NCI-H2081 treated with DMSO at 0.1 percent for 48 hours (cell line): ENCODE results near the gene PRKCD.

Experiments
- DNase-seq: peaks from one replicate; lab custom pipeline; 2025; lab: John Stamatoyannopoulos, UW

Gene PRKCD

DNA sequence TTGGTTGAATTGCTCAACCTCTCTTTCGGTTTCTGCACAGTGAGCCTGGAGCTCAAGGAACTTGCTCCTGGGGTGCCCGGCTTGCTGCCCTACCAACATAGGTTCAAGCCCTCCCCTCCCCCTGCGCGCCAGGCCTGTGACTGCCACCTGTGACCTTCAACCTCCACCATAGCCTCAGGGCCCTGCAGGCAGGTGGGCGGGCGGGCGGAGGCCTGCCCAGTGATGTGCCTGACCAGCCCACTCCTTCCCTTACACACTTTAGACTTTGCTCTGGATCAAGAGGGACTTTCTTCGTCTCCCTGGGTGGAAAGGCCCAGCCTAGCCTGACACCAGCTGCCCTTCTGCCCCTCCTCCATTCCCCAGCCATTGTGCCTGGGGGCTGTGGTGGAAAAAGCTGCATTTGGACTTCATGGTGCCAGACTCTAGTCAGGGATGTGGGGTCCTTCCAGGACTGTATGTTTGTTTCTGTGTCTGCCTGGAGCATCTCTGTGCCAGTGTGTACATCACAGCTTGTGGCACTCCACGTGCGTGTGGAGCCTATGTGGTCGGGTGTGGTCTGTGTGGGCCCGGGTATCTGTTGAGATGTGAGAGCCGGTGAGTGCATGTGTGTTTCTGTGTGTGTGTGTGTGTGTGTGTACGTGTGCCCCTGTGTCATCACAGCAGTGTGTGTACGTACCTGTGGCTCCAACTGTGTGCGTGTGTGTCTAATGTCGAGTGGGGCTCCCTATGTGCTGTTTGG, 9.5 kb downstream of the PRKCD start:
- DNase-seq = no peak

DNA sequence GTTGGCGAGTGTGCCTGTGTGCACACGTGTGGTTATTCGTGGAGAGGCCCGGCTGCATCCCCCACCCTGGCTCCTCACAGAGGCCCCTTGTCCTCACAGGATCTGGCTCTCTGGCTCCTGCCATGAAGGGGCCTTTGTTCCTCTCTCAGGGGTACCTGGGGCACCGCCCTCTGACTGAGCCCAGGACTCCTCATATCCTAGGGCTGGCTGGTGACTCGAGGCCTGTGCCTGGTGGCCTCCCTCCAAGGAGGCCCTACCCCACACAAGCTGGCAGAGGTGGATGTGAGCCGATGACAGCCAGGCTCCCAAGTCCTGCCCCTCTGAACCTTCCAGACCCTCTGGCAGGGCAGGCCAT, 10.0 kb downstream of the PRKCD start:
- DNase-seq = no peak

DNA sequence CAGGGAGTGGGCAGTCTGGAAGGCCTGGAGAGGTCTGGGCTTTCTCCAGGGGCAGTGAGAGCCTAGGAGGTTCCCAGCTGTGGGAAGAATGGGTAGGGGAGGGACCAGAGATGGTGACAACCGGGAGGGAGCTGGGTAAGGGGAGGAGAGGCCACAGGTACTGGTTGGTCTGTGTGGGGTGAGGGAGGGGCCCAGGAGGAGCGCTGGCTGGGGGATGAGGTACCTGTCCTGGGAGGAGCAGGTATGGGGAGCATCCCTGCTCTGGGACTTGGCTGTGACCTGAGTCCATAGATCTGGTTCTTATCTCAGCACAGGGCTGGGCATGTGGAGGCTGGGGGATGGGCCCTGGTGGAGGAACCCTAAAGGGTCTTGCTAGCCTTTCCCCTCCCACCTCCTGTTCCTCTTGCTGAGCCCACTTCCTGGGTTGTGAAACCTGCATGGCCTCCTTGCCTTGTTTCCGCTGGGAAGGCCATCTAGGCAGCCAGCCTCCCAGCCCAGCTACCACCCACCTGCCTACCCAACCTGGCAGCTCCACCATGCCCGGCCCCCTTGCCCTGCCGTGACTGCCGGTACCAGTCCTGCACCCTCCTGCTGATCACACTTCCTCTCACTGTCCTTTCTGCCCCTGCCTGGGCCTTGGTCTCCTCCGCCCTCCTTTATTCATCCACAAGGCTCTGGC, 11.0 kb downstream of the PRKCD start:
- no peak for DNase-seq

DNA sequence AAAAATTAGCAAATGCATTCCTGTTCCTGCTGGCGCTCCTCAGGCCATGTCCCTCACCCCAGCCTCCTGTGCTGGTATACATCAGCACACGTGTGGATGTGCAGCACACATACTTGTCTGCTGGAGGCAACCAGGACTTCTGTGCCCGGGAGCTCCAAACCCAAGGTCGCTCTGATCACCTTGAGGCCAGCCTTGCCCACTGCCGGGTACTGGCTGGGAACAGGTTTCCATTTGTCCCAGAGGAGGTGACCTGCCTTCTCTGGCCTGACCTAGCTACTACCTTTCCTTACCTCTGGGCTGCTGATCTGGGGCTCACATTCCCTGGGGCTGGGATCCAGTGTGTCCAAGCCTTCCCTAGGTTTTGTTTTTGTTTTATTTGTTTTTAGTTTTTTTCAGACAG, 12.1 kb downstream of the PRKCD start:
- DNase-seq = no peak

DNA sequence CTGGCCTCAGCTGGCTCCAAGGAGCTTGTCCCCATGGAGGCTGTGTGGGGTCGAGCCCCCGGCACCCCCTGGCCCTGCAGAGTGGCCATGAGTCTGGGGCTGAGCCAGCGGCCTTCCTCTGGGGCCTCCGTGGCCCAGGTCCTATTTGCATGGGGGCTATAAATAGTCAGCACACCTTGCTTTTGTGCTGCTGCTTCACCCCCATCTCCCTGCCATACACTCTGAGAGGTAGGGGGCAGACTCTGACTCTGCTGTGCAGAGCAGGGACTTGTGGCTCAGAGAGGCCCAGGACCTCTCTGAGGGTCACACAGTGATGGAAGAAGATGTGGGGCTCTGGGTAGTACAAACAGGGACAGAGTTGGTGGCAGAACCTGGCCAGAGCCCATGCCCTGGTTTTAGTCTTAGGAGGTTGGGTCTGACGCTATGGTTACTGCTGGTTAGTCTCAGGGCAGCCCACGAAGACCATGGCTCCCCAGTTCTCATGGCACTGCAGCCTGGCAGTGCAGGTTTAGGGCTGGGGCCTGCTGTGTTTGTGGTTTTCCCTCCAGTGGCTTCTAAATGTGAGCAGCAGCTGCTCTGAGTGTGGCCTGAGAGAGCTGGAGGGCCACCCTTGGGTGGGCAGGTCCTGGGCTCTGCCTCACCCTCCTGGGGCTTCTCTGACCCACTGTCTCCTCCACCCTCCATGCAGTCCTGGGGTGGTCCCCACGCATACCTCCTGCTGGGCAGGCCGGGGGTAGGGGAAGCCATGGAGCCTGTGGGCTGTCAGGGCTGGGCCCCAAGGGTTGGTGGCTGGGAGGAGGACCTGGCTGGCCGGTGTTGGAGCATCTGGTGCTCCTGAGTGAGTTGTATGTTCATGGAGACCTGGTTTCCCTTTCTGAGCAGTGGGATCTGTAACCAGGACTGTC, 13.6 kb downstream of the PRKCD start:
- no peak for DNase-seq

DNA sequence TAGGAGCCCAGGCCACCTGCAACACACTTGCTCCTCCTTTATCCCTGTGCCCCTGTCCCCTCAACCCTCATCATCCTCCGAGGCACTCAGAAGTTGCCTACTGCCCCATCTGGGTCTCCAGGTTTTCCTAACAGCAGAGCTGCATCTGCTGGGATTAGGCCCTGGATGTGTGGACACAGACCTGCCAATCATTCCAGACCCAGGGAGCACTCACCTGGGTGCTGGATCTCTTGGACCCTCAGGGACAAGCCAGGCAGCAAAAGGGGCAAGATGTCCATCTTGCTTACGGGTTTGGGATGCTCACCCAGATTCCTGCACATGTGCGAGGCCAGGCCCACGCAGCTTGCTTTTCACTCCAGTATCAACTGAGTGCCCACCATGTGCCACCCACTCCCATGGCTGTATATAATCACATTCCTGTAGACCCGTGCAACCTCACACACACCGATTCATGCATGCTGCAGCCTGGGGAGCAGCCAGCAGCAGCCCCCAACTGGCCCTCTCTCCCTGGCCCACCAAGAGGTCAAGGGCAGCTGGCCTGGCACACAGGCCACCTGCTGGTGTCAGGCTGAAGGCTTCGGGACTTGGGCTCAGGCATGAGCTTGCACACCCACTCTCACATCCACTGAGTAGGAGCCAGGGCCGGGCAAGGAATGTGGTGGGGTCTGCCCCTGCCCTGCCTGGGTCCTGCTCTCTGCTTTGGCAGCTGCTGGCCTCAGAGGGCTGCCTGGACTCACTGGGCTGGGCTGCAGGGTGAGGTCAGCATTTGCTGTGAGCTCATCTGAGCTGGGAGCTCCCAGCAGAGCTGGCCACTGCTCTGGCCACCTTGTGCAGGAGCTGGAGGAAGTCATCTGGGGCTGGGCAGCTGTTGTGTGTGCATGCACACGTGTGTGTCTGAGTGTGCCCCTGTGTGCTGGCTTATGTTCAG, 14.9 kb downstream of the PRKCD start:
- no peak for DNase-seq

DNA sequence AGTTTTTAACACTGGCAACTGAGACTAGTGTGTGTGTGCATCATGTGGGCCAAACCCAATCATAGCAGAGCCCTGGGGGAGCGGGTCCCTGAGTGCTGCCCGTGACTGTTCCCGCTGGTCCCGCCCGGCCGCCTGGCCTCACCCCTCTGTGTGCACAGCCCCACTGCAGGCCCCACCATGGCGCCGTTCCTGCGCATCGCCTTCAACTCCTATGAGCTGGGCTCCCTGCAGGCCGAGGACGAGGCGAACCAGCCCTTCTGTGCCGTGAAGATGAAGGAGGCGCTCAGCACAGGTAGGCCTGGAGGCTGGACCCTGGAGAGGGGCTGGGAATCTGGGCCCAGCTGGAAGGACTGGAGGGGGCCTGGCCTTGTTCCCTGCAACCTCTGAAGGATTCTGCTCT, 17.2 kb downstream of the PRKCD start:
- no peak for DNase-seq

DNA sequence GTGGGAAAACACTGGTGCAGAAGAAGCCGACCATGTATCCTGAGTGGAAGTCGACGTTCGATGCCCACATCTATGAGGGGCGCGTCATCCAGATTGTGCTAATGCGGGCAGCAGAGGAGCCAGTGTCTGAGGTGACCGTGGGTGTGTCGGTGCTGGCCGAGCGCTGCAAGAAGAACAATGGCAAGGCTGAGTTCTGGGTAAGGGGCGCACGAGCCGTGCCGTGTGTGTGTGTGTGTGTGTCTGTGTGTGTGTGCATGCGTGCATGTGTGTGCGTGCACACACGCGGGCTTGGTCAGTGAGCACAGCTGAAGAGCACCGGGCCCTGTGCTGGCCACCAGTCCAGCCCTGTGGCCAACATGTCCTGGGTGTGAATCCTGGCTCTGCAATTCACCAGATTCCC, 18.6 kb downstream of the PRKCD start:
- DNase-seq = no peak

DNA sequence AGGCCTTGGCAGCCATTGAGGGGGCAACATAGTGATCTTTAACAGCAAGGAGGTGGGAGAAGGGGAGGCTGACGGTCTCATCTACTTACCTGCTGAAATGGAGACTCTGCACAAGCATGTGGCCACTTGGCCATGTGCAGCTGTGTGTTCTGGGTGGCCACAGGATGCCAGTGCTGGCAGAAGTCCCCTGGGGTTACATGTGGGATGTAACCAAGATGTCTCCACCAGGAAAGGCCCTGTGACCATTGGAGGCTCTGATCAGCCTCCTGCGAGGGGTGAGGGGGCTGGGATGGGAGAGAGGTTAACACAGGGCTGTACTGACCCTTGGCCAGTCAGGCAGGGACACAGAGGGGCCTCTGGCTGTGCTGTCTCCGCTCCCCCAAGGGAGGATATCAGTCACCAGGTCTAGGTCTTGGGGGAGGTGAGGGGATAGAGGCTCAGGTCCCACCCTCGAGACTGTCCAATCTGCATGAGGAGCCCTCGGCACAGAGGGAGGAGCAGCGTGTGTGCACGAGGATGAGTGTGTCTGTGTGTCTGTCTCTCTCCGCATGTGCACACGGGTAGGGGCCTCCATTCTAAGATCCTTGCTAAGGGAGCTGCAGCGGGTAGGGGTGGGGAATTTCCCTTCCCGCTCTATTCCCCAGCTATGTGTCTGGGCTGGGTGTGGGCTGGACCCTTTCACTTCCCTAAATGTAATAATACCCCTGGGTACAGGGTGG, 19.5 kb downstream of the PRKCD start:
- DNase-seq = no peak

DNA sequence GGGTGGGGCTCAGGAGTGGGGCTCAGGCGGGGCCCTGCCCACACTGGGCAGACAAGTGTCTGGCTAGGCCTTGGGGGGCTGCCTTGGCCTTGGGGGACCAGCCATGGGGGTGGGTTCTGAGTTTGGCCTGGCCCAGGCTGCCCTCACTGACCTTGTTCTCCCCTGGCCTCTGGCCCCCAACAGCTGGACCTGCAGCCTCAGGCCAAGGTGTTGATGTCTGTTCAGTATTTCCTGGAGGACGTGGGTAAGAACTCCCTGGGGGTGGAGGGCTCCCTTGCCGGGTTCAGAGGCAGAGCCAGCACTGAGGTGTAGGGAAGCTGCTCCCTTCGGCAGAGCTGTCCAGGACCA, 20.0 kb downstream of the PRKCD start:
- DNase-seq = no peak

DNA sequence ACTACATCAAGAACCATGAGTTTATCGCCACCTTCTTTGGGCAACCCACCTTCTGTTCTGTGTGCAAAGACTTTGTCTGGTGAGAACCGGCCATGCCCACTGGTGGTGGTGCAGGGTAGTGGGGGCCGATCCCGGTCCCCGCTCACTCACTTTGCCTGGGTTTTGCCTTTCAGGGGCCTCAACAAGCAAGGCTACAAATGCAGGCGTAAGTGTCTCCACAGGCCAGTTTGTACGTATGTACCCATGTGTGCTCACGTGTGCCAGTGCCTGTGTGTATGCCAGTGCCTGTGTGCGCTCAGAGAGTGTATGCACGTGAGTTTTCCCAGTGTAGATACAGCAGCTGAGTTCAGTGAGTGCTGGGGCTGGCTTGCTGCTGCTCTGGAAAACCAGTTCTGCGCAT, 20.5 kb downstream of the PRKCD start:
- no peak for DNase-seq

DNA sequence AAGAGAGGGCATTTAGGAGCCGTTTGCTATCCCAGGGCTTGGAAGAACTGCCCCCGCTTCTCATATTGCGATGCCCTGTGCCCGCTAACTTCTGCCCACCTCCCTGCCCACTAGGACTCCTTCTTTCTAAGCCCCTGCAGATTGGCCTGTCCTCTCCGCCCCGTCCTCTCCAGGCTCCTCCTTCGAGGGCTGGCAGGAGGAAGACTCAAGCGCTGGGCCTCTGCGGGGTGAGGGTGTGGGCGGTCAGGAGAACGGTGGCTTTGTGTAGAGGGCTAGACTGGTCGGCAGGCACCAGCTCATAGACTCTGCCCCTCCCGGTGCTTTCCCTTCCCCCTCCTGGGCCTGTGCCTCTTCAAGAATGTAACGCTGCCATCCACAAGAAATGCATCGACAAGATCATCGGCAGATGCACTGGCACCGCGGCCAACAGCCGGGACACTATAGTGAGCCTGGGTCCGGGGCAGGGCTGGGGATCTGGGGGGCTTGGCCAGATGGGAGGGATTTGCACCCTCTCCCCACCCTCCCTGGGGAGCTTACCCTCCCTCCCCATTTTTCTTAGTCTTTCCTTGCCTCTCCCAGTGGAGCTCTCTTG, 21.9 kb downstream of the PRKCD start:
- DNase-seq = no peak

DNA sequence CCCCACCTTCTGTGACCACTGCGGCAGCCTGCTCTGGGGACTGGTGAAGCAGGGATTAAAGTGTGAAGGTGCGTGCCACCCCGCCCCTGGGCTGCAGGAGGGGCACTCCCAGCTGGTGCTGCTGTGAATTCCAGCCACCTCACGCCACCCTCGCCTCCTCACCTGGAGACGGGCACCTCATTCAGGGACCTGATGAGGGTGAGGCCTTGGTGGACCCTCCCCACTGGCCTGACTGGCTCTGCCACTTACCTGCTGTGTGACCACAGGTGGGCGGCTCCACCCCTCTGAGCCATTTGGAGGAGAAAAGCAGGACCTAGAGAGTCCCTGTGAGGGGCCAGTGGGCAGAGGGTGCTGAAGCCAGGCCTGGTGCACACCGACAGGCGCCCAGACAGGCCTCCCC, 22.5 kb downstream of the PRKCD start:
- no peak for DNase-seq

DNA sequence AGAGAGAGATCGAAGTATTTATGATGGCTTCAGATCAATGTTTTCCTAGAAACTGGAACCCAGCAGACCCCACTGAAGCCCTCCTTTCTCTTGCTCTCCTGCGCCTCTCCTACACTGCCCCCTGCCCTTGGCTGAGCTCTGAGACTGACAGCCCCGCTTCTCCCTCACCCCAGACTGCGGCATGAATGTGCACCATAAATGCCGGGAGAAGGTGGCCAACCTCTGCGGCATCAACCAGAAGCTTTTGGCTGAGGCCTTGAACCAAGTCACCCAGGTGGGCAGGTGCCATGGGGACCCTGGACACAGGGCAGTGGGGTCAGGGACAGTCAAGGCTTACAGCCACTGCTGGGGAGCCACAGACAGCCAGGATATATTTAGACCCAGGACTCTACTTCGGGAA, 23.7 kb downstream of the PRKCD start:
- no peak for DNase-seq

DNA sequence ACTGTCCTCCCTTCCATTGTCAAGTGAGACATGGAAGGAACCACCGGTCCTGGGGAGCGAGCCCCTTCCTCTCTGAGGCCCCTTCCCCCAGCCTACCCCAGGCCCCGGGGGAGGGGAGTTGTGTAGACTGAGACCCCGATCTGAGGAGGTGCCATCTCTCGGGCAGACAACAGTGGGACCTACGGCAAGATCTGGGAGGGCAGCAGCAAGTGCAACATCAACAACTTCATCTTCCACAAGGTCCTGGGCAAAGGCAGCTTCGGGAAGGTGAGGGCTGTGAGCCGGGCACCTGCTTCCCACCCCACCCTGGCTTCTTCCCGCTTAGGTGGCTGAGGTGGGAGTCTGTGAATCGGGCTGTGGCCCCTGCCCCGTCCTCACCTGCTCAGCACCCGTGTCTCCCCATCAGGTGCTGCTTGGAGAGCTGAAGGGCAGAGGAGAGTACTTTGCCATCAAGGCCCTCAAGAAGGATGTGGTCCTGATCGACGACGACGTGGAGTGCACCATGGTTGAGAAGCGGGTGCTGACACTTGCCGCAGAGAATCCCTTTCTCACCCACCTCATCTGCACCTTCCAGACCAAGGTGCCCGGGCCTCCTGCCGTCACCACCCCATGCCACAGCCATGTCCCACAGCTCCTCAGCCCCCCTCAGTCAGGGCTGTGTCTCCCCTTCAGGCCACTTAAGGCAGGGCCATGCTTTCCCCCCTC, 24.9 kb downstream of the PRKCD start:
- DNase-seq = no peak

DNA sequence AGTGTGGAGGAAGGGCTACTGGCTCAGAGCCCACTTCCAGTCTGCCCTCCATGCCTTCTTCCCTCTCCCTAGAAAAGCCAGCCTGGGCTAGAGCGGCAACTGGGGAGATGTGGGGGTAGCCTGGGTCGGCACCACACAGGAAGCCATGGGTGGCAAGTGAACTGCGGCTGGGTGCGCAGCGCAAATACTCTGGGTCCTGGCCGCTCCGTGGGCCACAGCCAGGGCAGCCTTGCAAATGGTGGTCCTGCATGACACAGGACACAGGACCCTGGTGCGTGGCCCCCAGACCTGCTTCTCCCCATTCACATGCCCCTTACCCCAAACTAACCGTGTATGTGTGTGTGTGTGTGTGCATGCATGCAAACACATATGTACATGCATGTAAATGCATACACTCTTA, 25.7 kb downstream of the PRKCD start:
- DNase-seq = no peak

DNA sequence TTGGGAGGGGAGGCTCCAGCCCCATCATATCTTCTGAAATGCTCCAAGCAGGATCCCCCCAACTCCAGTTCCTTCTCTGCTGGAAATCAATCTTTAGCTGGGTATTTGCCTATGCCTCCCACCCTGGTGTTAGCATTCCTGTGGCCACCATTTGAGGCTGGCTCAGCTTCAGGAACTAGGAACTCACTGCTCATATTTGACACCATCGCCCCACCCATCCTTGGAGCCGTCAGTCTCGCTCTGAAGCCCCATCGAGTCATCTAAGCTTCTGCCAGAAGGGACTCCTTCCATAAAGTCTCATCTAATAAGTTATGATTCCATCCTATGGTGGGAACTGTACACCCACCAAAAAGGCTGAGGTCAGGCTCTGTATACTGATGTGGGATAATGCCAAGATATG, 26.4 kb downstream of the PRKCD start:
- DNase-seq = no peak

DNA sequence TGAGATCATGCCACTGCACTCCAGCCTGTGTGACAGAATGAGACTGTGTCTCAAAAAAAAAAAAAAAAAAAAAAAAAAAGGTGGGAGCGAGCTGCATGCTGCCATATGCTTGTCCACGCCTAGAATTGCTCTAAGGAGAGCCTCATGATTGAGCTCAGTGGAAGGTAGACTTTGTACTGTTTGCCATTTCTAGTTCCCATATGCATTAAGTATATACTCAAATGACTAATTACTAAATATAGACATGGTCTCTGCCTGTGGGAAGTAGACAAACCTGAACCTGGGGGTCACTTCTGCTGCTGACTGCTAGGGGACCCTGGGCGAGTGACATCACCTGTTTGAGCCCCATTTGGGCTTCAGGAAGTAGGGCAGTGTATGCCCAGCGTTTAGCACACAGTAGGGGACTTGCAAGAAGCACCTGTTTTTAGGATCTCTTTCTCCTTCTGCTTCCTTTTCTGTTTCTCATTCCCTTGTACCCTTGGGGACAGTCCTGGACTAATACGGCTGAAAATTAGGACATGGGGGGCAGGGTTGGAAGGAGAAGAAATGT, 27.2 kb downstream of the PRKCD start:
- DNase-seq = no peak

DNA sequence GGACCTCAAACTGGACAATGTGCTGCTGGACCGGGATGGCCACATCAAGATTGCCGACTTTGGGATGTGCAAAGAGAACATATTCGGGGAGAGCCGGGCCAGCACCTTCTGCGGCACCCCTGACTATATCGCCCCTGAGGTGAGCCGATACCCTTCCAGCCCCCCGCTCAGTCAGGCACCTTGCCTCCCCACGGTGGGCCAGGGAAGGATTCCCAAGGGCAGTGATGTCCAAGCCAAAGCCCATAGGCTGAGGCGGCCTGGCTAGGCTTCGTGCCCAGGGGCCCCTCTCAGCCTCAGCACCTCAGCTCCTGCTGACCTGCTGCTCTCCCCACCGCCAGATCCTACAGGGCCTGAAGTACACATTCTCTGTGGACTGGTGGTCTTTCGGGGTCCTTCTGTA, 27.7 kb downstream of the PRKCD start:
- DNase-seq = no peak

DNA sequence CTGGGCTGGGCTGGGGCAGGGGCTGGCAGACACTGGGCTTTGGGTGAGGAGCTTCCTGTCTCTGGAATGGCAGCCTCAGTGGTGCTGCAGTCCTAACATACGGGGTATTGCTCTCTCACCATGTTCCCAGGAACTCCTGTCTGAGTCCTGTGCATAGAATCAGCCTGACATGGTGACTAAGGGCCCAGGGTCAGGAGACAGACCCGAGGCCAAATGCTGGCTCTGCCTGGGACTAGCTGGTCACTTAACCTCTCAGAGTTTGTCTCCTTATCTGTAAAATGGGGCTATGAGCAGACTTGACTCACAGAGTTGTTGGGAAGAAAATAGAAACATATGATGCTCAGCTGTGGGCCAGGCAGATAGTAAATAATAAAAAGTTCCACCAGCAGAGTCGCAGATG, 28.3 kb downstream of the PRKCD start:
- DNase-seq = no peak
